Measurements from ENCODE around the gene SNX33. TPM values are rescaled to one million over a fixed set of nuclear protein-coding genes. Genes with fewer than 3 reads are reported as not detected.
"Not testable (repeated sequence)": the region's sequence is repeated elsewhere in the genome, so short reads cannot be mapped to it uniquely, and the experiment has no call there.

Gene SNX33
- total and polyA plus RNA-seq, 2 donors (not counting 1 experiment from before 2014, with no cell fraction given): 0.22 to 0.59 TPM

GRCh38 chr15:75633922-75634321, 13.8 kb upstream of the SNX33 start:
- H3K4me2 ChIP-seq (replicated peaks; ENCODE audit: low read depth, low read length, poor library complexity, severe bottlenecking); H3K9me3 Mint-ChIP-seq (ENCODE audit: insufficient read depth); ATAC-seq (ENCODE audit: low read depth); H3K27me3 ChIP-seq (replicated peaks in 1 of 4; ENCODE audit: control extremely low read depth in 1 of 4, control insufficient read depth in 3 of 4, insufficient read depth in 4 of 4, low read length in 3 of 4); H3K4me3 Mint-ChIP-seq; H3K9ac ChIP-seq (ENCODE audit: low read length); H3K27ac ChIP-seq (ENCODE audit: low read length in 2 of 2); DNase-seq; POLR2A ChIA-PET; H3K27ac Mint-ChIP-seq; H3K9me3 ChIP-seq (ENCODE audit: control extremely low read depth in 1 of 3, control insufficient read depth in 2 of 3, insufficient read depth in 1 of 3, low read length in 2 of 3); H2AFZ ChIP-seq (ENCODE audit: insufficient read depth, low read depth, low read length, poor library complexity, severe bottlenecking); H3K27me3 Mint-ChIP-seq; H3K36me3 ChIP-seq (replicated peaks in 1 of 2; ENCODE audit: control extremely low read depth in 1 of 2, control insufficient read depth in 1 of 2, extremely low read depth in 1 of 2, insufficient read depth in 2 of 2, low read length in 1 of 2); H3K4me3 ChIP-seq (ENCODE audit: control extremely low read depth in 1 of 5, extremely low read depth in 1 of 5, insufficient read depth in 1 of 5, low read depth in 2 of 5, low read length in 4 of 5): not testable (repeated sequence)
- WGBS (ENCODE audit: insufficient coverage): 95% methylated on average over 6 of the region's 7 CpGs
- Histone ChIP-seq H3K79me2 (ENCODE audit: control insufficient read depth, insufficient read depth, low read length) (peaks cover 33% of the 10 kb centered on the region), H3K4me1 (ENCODE audit: control insufficient read depth in 2 of 2, insufficient read depth in 2 of 2, low read length in 2 of 2) (peaks cover 19 to 20% of the 10 kb centered on the region in 2 donors), H4K20me1 (ENCODE audit: control insufficient read depth, insufficient read depth, low read length, poor library complexity, severe bottlenecking) (peaks cover 22% of the 10 kb centered on the region)
- CTCF ChIA-PET: interaction anchor here (1.2 to 2.1 kb wide), 2 partner anchors 8 to 14 kb away, joined by 3 to 4 read pairs; partner anchors contain the start of gene SNUPN
- H3K4me1 Mint-ChIP-seq: peaks cover 22% of the 10 kb centered on the region
- intact Hi-C loops (cut with micrococcal nuclease): loop anchor here (10.0 kb wide), 1 partner anchor 1639 kb away; the partner anchor contains the start of genes PML and STOML1

- Mint-ChIP-seq H3K4me1 (peaks cover 35% of the 10 kb centered on the region), H3K27ac (no peak overlapping the region), H3K4me3 (no peak overlapping the region), H3K27me3 (no peaks in the 10 kb centered on the region), H3K9me3 (ENCODE audit: insufficient read depth) (no peaks in the 10 kb centered on the region)
- POLR2A ChIA-PET: no interaction called here
- DNase-seq: no peak
- H3K9ac ChIP-seq (ENCODE audit: low read length): no peak overlapping the region
- H3K4me3 ChIP-seq (ENCODE audit: control extremely low read depth in 1 of 5, extremely low read depth in 1 of 5, insufficient read depth in 1 of 5, low read depth in 2 of 5, low read length in 4 of 5): no peak overlapping the region
- TF ChIP-seq EZH2 (IDR thresholded peaks at IDR 0.05; ENCODE audit: borderline replicate concordance, insufficient read depth, low read depth, low read length, poor library complexity, severe bottlenecking) (no peak), CTCF (IDR thresholded peaks at IDR 0.05) (no peak)
- 97% methylated on average over 4 of the region's 6 CpGs for WGBS (ENCODE audit: insufficient coverage)
- H3K9me3 ChIP-seq (ENCODE audit: control extremely low read depth in 1 of 3, control insufficient read depth in 2 of 3, insufficient read depth in 1 of 3, low read length in 2 of 3): no peaks in the 10 kb centered on the region
- peaks cover 0 to 10% of the 10 kb centered on the region in 2 experiments for H3K36me3 ChIP-seq (replicated peaks in 1 of 2; ENCODE audit: control extremely low read depth in 1 of 2, control insufficient read depth in 1 of 2, extremely low read depth in 1 of 2, insufficient read depth in 2 of 2, low read length in 1 of 2)
- intact Hi-C loops (cut with micrococcal nuclease): loop anchor here (10.0 kb wide), 1 partner anchor 1641 kb away; the partner anchor contains the start of genes PML and STOML1
- H3K79me2 ChIP-seq (ENCODE audit: control insufficient read depth, insufficient read depth, low read length): peaks cover 40% of the 10 kb centered on the region
- H4K20me1 ChIP-seq (ENCODE audit: control insufficient read depth, insufficient read depth, low read length, poor library complexity, severe bottlenecking): peaks cover 25% of the 10 kb centered on the region
- H3K27me3 ChIP-seq (replicated peaks in 1 of 4; ENCODE audit: control extremely low read depth in 1 of 4, control insufficient read depth in 3 of 4, insufficient read depth in 4 of 4, low read length in 3 of 4): no peaks in the 10 kb centered on the region
- H3K4me1 ChIP-seq (ENCODE audit: control insufficient read depth in 2 of 2, insufficient read depth in 2 of 2, low read length in 2 of 2): peaks cover 28 to 34% of the 10 kb centered on the region in 2 donors
- ATAC-seq (ENCODE audit: low read depth): no peak
- no peak overlapping the region for H2AFZ ChIP-seq (ENCODE audit: insufficient read depth, low read depth, low read length, poor library complexity, severe bottlenecking)
- H3K4me2 ChIP-seq (replicated peaks; ENCODE audit: low read depth, low read length, poor library complexity, severe bottlenecking): no peak overlapping the region
- H3K27ac ChIP-seq (ENCODE audit: low read length in 2 of 2): no peak overlapping the region
- CTCF ChIA-PET: interaction anchor here (0.6 to 1.0 kb wide), 2 partner anchors 39 to 48 kb away, joined by 3 read pairs; no protein-coding TSS in a partner anchor
Observed at GRCh38 chr15:75636026-75636425, 11.7 kb upstream of the SNX33 start.
